HG02970 (cell line): ENCODE results near the gene ZFX.

ENCODE experiments used
- ATAC-seq: cut with Tn5 transposase; IDR thresholded peaks from one replicate; pipeline ENCODE4 v1.9.1; 2021; ENCODE audit warnings: mild to moderate bottlenecking, moderate library complexity, moderate number of reproducible peaks; ENCODE audit not compliant: unreplicated experiment, low FRiP score

ZFX gene

GRCh38 chrX:24198101-24198500, 48.6 kb downstream of the ZFX start:
- ATAC-seq, result no peak

DNA sequence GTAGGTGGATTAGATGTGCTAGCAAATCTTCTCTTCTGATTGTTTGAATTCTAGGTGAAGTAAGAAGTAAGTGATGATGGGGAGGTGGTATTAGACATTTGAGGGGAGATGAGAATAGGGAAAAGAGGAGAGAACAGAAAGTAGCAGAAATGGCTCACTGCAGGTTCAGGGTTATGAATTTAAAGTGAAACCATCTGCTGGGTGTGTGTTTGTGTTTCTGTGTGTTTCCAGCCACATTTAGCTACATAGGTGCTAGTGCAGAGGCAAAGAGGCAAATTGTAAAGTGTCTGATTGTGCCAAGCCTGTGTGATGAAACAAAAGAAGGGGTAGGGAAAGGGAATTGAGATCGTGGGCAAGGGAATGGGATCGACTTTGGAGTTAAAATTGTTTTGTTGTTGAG, 50.6 kb downstream of the ZFX start:
- ATAC-seq, result no peak

GRCh38 chrX:24201216-24201615, 51.7 kb downstream of the ZFX start:
- no peak for ATAC-seq

DNA sequence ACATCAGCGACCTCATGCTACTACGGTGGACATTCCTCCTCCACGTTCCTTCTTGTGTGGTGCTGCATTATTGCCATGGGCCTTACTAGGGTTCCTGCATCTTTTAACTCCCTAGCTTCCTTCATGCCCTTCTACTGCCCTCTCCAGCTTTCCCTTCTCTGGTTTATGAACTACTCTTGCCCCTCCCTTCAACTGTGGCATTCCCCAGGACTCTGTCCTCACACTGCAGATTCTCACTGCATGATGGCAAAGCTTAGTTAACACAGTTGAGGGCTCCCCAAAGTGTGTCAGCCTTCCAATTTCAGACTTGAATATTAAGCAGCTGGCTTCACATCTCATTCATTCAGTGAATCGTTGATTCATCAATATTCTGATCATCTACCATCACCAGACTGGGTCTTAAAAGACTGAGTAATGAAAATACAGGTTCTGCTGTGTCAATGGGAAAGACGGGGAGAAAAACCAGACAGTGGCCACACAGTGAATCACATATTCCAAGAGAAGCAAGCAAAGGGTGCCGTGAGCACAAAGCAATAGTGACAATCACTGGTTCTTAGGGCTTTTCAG, 53.0 kb downstream of the ZFX start:
- ATAC-seq, result no peak

GRCh38 chrX:24203072-24203808, 53.7 kb downstream of the ZFX start:
- no peak for ATAC-seq

DNA sequence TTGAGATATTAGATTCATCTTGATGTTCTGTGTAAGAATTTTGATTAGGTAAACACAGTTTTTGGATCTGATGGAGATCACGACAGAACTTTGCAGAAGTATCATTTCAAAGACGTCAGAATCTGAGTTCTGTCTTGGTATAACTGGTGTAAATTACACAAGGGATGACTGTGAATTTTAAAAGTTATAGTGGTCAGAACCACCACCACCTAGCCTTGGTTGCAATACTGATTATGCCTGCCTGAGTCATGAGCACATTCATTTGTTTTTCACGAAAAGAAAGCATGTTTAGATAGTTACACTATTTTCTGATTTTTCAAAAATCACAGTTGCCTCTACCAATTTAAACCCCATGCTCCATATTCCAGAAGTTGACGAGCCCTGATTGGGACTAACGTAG, 54.8 kb downstream of the ZFX start:
- no peak for ATAC-seq

DNA sequence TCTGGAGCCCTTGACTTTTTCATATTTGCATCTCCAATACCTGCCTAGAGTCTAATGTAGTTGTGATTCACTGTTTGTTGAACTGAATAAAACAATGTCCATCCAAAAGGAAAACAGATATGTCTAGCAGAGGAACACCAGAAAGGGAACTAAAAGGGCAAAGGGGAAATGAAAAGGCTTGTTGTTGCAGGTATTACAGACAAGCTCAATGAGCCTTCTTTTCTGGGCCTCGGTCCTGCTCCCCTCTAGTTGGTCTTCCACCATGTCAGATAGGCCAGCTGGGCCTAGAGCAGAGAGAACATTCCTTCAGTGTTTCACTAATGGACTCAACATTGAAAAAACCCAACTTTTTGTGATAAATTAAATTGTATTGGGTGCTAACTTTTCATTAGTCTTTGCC, 55.4 kb downstream of the ZFX start:
- no peak for ATAC-seq

GRCh38 chrX:24207826-24208225, 58.3 kb downstream of the ZFX start:
- no peak for ATAC-seq

- no peak for ATAC-seq
Observed at GRCh38 chrX:24208496-24209240, 59.1 kb downstream of the ZFX start.

DNA sequence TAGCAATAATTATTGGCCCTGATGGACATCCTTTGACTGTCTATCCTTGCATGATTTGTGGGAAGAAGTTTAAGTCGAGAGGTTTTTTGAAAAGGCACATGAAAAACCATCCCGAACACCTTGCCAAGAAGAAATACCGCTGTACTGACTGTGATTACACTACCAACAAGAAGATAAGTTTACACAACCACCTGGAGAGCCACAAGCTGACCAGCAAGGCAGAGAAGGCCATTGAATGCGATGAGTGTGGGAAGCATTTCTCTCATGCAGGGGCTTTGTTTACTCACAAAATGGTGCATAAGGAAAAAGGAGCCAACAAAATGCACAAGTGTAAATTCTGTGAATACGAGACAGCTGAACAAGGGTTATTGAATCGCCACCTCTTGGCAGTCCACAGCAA, 60.7 kb downstream of the ZFX start:
- ATAC-seq, result no peak

DNA sequence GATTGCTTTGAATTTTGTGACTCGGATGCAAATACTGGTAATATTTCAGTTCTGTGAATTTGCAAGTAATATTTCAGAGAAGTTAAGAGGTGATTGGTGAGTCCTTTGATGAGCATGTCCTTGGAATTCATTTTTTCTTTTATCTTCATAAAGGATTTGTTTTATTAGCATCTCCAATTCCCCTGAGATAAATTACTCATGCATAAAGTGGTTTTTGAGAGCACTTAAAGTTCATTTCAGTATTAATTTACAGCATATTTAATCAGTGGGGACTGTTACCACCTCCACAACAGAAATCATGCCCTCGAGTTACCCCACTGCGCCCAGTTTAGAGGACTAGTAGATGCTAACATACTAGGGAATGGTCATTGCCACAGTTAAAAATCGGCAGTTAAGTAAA, 65.0 kb downstream of the ZFX start:
- ATAC-seq, result no peak

DNA sequence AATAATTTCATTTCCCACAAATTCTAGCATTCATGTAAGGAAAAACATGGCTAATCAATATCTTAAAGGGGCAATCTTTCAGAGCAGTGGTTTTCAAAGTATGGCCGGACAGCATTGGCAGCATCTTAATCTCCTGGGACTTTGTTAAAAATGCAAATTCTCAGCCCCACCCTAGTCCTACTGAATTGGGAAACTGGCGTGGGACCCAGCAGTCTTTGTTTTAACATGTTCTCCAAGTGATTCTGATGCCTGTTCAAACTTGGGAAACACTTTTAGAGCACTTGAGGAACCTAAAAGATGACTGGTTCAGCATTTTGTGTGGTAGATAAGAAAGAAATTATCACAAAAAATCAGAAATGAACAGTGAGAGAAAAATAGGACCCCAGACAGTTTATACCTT, 65.7 kb downstream of the ZFX start:
- no peak for ATAC-seq

GRCh38 chrX:24216037-24216436, 66.5 kb downstream of the ZFX start:
- ATAC-seq, result no peak

DNA sequence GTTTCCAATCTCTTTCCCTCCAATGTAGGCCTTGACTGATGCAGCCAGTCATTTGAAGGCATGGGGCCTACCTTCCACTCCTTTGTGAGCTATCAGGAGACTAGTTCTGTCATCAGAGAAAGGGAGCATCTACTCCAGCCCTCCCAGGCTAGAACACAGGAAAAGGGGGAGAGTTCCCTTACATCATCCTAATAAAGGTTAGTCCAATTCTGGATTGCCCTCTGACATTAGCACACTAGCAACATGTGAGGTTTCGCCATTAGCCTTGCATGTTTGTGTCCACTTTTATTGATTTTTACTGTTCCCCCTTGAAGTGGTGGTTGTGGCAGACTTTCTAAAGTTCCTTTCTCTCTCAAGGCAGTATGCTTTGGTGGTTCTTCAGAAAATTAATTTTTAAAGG, 67.3 kb downstream of the ZFX start:
- no peak for ATAC-seq

GRCh38 chrX:24219320-24219719, 69.8 kb downstream of the ZFX start:
- no peak for ATAC-seq

- ATAC-seq, result no peak
Observed at GRCh38 chrX:24221872-24222271, 72.3 kb downstream of the ZFX start.

DNA sequence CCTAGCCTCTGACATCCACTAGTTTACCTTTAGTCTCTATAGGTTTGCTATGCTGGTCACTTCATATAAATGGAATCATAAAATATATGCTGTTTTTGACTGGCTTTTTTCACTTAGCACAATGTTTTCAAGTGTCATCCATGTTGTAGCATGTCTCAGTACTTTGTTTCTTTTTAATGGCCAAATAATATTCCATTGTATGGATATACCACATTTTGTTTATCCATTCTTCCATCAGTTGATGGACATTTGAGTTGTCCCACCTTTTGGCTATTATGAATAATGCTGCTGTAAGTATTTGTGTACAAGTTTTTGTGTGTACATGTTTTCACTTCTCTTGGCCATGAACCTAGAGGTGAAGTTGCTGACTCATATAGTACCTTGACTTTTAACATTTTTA, 75.7 kb downstream of the ZFX start:
- ATAC-seq, result no peak

- no peak for ATAC-seq
Observed at GRCh38 chrX:24226176-24226575, 76.6 kb downstream of the ZFX start.

- ATAC-seq, result no peak
Observed at GRCh38 chrX:24228596-24228995, 79.1 kb downstream of the ZFX start.

DNA sequence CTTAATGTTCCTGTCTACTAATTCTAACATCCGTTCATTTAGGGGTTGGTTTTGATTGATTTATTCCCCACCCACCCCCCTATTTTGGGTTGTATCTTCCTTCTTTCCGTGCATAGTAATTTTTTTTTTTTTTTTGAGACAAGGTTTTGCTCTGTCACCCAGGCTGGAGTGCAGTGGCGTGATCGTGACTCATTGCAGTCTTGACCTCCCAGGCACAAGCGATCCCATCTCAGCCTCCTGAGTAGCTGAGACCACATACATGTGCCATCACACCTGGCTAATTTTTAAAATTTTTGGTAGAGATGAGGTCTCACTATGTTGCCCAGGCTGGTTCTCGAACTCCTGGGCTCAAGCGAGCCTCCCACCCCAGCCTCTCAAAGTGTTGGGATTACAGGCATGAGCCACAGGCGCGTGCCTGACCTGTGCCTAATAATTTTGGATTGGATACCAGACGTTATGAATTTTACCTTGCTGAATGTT, 79.9 kb downstream of the ZFX start:
- ATAC-seq, result no peak

- no peak for ATAC-seq
Observed at GRCh38 chrX:24229976-24230375, 80.4 kb downstream of the ZFX start.

- ATAC-seq, result no peak
Observed at GRCh38 chrX:24231131-24231540, 81.6 kb downstream of the ZFX start.
